HL-60/S4 treated with retinoic acid at 250 ng/mL for 4 days and 3 days (cell line): ENCODE results near the gene TAX1BP3.

Experiments
- in situ Hi-C: fragments of 300-500 bp; cut with MboI; formaldehyde crosslinking; loops from 2 replicates; pipeline ENCODE4 v1.7.0; 2022; ENCODE audit warnings: low sequenced_read_pairs

Gene TAX1BP3

GRCh38 chr17:3659541-3660111 is 8.8 kb downstream of the TAX1BP3 start:
- in situ Hi-C loops = no loop called here

GRCh38 chr17:3658784-3659449 is 9.5 kb downstream of the TAX1BP3 start:
- in situ Hi-C loops = no loop called here

GRCh38 chr17:3657874-3658783 is 10.2 kb downstream of the TAX1BP3 start:
- in situ Hi-C loops = no loop called here

- in situ Hi-C loops = no loop called here
Observed at GRCh38 chr17:3657588-3657869, 10.8 kb downstream of the TAX1BP3 start.

GRCh38 chr17:3656755-3657587 is 11.4 kb downstream of the TAX1BP3 start:
- in situ Hi-C loops = no loop called here

GRCh38 chr17:3656353-3656752 is 12.0 kb downstream of the TAX1BP3 start:
- in situ Hi-C loops = no loop called here

- in situ Hi-C loops = no loop called here
Observed at GRCh38 chr17:3655766-3656165, 12.6 kb downstream of the TAX1BP3 start.

- in situ Hi-C loops = loop anchor here (25.0 kb wide), 1 partner anchor 611 kb away; no protein-coding TSS in a partner anchor
Observed at GRCh38 chr17:3647769-3648555, 20.4 kb downstream of the TAX1BP3 start.

- in situ Hi-C loops = loop anchor here (25.0 kb wide), 1 partner anchor 610 kb away; no protein-coding TSS in a partner anchor
Observed at GRCh38 chr17:3647251-3647650, 21.1 kb downstream of the TAX1BP3 start.

GRCh38 chr17:3645310-3645709 is 23.1 kb downstream of the TAX1BP3 start:
- in situ Hi-C loops = loop anchor here (25.0 kb wide), 1 partner anchor 608 kb away; no protein-coding TSS in a partner anchor

- in situ Hi-C loops = loop anchor here (25.0 kb wide), 1 partner anchor 607 kb away; no protein-coding TSS in a partner anchor
Observed at GRCh38 chr17:3643889-3644349, 24.5 kb downstream of the TAX1BP3 start.

GRCh38 chr17:3641717-3642486 is 26.5 kb downstream of the TAX1BP3 start:
- in situ Hi-C loops = loop anchor here (25.0 kb wide), 1 partner anchor 605 kb away; no protein-coding TSS in a partner anchor

GRCh38 chr17:3641014-3641413 is 27.4 kb downstream of the TAX1BP3 start:
- in situ Hi-C loops = loop anchor here (25.0 kb wide), 1 partner anchor 604 kb away; no protein-coding TSS in a partner anchor

GRCh38 chr17:3639981-3640596 is 28.3 kb downstream of the TAX1BP3 start:
- in situ Hi-C loops = loop anchor here (25.0 kb wide), 1 partner anchor 603 kb away; no protein-coding TSS in a partner anchor

- in situ Hi-C loops = loop anchor here (25.0 kb wide), 1 partner anchor 600 kb away; no protein-coding TSS in a partner anchor
Observed at GRCh38 chr17:3636908-3637373, 31.4 kb downstream of the TAX1BP3 start.

- in situ Hi-C loops = loop anchor here (25.0 kb wide), 1 partner anchor 599 kb away; no protein-coding TSS in a partner anchor
Observed at GRCh38 chr17:3636154-3636907, 32.0 kb downstream of the TAX1BP3 start, which contains the start of the genes CTNS and SHPK. Gene CTNS, plus strand, starts transcription at chr17:3636760. Its CDS starts 3,447 bp downstream, at chr17:3640207. Gene SHPK, minus strand, starts transcription at chr17:3636250. Its CDS starts 31 bp downstream, at chr17:3636219.
